Measurements from ENCODE around the gene SATL1. TPM values are rescaled to one million over a fixed set of nuclear protein-coding genes. Genes with fewer than 3 reads are reported as not detected.
"Not testable (repeated sequence)": the region's sequence is repeated elsewhere in the genome, so short reads cannot be mapped to it uniquely, and the experiment has no call there.

SATL1 gene
- total RNA-seq, result not detected

- DNase-seq (ENCODE audit: low spot score), result peak; percentile 43
These were observed at the start of gene SATL1, which contains the start of gene ZNF711 for GRCh38 chrX:85243761-85244449. Gene SATL1, minus strand, starts transcription at chrX:85243779. Its CDS starts 134,811 bp downstream, at chrX:85108968. Gene ZNF711, plus strand, starts transcription at chrX:85243991. Its CDS starts 3,582 bp downstream, at chrX:85247573.

GRCh38 chrX:85288992-85289723 is 45.6 kb upstream of the SATL1 start:
- DNase-seq (ENCODE audit: low spot score), result no peak

GRCh38 chrX:85285286-85285685 is 41.7 kb upstream of the SATL1 start:
- not testable (repeated sequence) for DNase-seq (ENCODE audit: low spot score)

- DNase-seq (ENCODE audit: low spot score), result no peak
These were observed 1.1 kb upstream of the SATL1 start for GRCh38 chrX:85244450-85245211.

GRCh38 chrX:85243155-85243554 is 424 bp downstream of the SATL1 start:
- no peak for DNase-seq (ENCODE audit: low spot score)

GRCh38 chrX:85223359-85223758 is 20.2 kb downstream of the SATL1 start:
- no peak for DNase-seq (ENCODE audit: low spot score)

GRCh38 chrX:85221361-85221760 is 22.2 kb downstream of the SATL1 start:
- no peak for DNase-seq (ENCODE audit: low spot score)

- DNase-seq (ENCODE audit: low spot score), result no peak
These were observed 27.6 kb downstream of the SATL1 start for GRCh38 chrX:85215946-85216345.

- no peak for DNase-seq (ENCODE audit: low spot score)
These were observed 29.6 kb downstream of the SATL1 start for GRCh38 chrX:85213792-85214530.

GRCh38 chrX:85203461-85203970 is 40.1 kb downstream of the SATL1 start:
- DNase-seq (ENCODE audit: low spot score), result no peak

- no peak for DNase-seq (ENCODE audit: low spot score)
These were observed 47.3 kb downstream of the SATL1 start for GRCh38 chrX:85196319-85196718.

- no peak for DNase-seq (ENCODE audit: low spot score)
These were observed 83.9 kb downstream of the SATL1 start for GRCh38 chrX:85159644-85160043.

- no peak for DNase-seq (ENCODE audit: low spot score)
These were observed 102.6 kb downstream of the SATL1 start for GRCh38 chrX:85140964-85141363.

- DNase-seq (ENCODE audit: low spot score), result no peak
These were observed 104.2 kb downstream of the SATL1 start for GRCh38 chrX:85139422-85139821.

- no peak for DNase-seq (ENCODE audit: low spot score)
These were observed 107.2 kb downstream of the SATL1 start for GRCh38 chrX:85136409-85136808.

GRCh38 chrX:85115252-85115651 is 128.3 kb downstream of the SATL1 start:
- no peak for DNase-seq (ENCODE audit: low spot score)

- no peak for DNase-seq (ENCODE audit: low spot score)
These were observed 128.8 kb downstream of the SATL1 start for GRCh38 chrX:85114776-85115175.

GRCh38 chrX:85114171-85114570 is 129.4 kb downstream of the SATL1 start:
- no peak for DNase-seq (ENCODE audit: low spot score)

GRCh38 chrX:85113746-85114145 is 129.8 kb downstream of the SATL1 start:
- no peak for DNase-seq (ENCODE audit: low spot score)

- DNase-seq (ENCODE audit: low spot score), result no peak
These were observed 131.3 kb downstream of the SATL1 start for GRCh38 chrX:85112293-85112692.

- no peak for DNase-seq (ENCODE audit: low spot score)
These were observed 132.2 kb downstream of the SATL1 start for GRCh38 chrX:85111347-85111746.

GRCh38 chrX:85109235-85109634 is 134.3 kb downstream of the SATL1 start:
- DNase-seq (ENCODE audit: low spot score), result no peak

Data from ureter (tissue), 1 donor.